GM12864 (cell line): ENCODE measurements around the gene FAM228A.

Source experiments
- DNase-seq: peaks from one replicate; pipeline ENCODE4 v3.0.0-alpha.2; 2011; ENCODE audit warnings: low read depth
- H3K4me3 ChIP-seq: 2 replicates; pipeline ENCODE4 v1.5.1; 2011; ENCODE audit warnings: mild to moderate bottlenecking, low read depth, low read length, control low read depth
- CTCF ChIP-seq: IDR thresholded peaks from 2 replicates; pipeline ENCODE4 v1.5.1; 2011; ENCODE audit warnings: low read depth, mild to moderate bottlenecking, moderate library complexity, low read length, control low read depth, inconsistent platforms; ENCODE audit errors: missing control alignments

FAM228A gene

GRCh38 chr2:24220554-24221291 lies 45.9 kb downstream of the FAM228A start:
- TF ChIP-seq CTCF: no peak
- no peak overlapping the region for H3K4me3 ChIP-seq
- no peak for DNase-seq

- DNase-seq: no peak
- no peak for TF ChIP-seq CTCF
- H3K4me3 ChIP-seq: no peak overlapping the region
Measured at GRCh38 chr2:24221343-24222050, 46.6 kb downstream of the FAM228A start.

GRCh38 chr2:24222946-24223345 lies 48.1 kb downstream of the FAM228A start:
- no peak for DNase-seq
- TF ChIP-seq CTCF: no peak
- no peak overlapping the region for H3K4me3 ChIP-seq

DNA sequence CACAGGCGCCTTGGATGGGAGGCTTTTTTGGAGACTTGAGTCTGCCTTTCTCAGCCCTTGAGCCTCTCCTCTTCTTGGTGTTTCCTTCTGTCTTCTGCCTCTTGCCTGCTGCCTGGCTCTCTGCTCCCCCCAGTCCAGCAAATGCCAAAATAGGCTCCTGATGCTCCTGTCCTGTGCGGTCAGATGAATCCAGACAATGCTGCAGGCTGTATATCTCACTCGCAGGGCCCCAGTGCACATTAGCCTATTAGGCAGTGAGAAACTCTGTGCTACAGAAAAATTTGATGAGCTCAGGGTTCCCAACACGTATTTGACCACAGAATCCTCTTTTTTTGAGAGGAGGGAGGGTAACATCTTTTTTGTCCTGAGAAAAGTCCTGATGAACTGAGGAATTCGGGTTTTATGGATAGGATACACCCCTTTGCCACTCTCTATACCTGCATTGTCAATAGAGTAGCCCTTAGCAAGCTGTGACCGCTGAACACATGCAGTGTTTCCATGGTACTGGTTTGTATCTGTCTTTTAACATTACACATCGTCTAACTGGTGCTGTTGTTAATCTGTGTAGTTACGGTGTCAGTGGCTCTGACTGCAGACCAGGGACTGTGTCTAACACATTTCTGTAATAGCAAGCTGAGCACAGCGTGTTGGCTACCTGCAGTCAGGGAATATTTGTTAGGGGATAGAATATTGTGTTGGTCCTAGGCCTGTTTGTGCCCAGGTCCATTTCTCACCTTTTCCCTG lies 50.8 kb downstream of the FAM228A start:
- no peak for TF ChIP-seq CTCF

GRCh38 chr2:24228470-24228869 lies 53.6 kb downstream of the FAM228A start:
- peak; percentile 33 for TF ChIP-seq CTCF
- DNase-seq: peak; percentile 7
- H3K4me3 ChIP-seq: no peak overlapping the region

More for the DNA sequence above, 50.8 kb downstream of the FAM228A start:
- H3K4me3 ChIP-seq: no peak overlapping the region
- no peak for DNase-seq

GRCh38 chr2:24231461-24231881 lies 56.6 kb downstream of the FAM228A start:
- no peak for TF ChIP-seq CTCF
- no peak for DNase-seq

More at GRCh38 chr2:24231461-24231881, 56.6 kb downstream of the FAM228A start:
- no peak overlapping the region for H3K4me3 ChIP-seq
